Activated CD4-positive, alpha-beta T cell treated with anti-CD3 and anti-CD28 coated beads, Interleukin-2, amount 50 U/mL, for 48 hours (primary cell): ENCODE data around the gene FIBCD1.
A peak's percentile ranks its signal among the peaks of the same experiment; 100 is the strongest.

Experiments used
- DNase-seq, 2 experiments: peaks; one replicate each; pipeline ENCODE4 v3.0.0-alpha.2; 2020

FIBCD1 gene

GRCh38 chr9:130938652-130939404 is at the start of gene FIBCD1:
Gene FIBCD1 (minus strand): TSS chr9:130939247. CDS start chr9:130938607, 640 bp downstream.
- DNase-seq = peak; percentile 30 to 38

GRCh38 chr9:130988400-130988747 is 49.3 kb upstream of the FIBCD1 start:
- DNase-seq = no peak

GRCh38 chr9:130987738-130988399 is 48.8 kb upstream of the FIBCD1 start:
- DNase-seq = no peak

GRCh38 chr9:130987054-130987453 is 48.0 kb upstream of the FIBCD1 start:
- DNase-seq = no peak

- DNase-seq = no peak
These were observed 47.4 kb upstream of the FIBCD1 start for GRCh38 chr9:130986356-130986965.

- no peak for DNase-seq
These were observed 46.6 kb upstream of the FIBCD1 start for GRCh38 chr9:130985606-130986162.

GRCh38 chr9:130985029-130985428 is 46.0 kb upstream of the FIBCD1 start:
- DNase-seq = no peak

- DNase-seq = no peak
These were observed 45.5 kb upstream of the FIBCD1 start for GRCh38 chr9:130984521-130984920.

- no peak for DNase-seq
These were observed 44.9 kb upstream of the FIBCD1 start for GRCh38 chr9:130983970-130984369.

GRCh38 chr9:130983359-130983670 is 44.3 kb upstream of the FIBCD1 start:
- no peak for DNase-seq

GRCh38 chr9:130982636-130983358 is 43.8 kb upstream of the FIBCD1 start:
- no peak for DNase-seq

- DNase-seq = no peak
These were observed 42.7 kb upstream of the FIBCD1 start for GRCh38 chr9:130981756-130982137.

GRCh38 chr9:130981002-130981755 is 42.1 kb upstream of the FIBCD1 start:
- DNase-seq = no peak

GRCh38 chr9:130980526-130980925 is 41.5 kb upstream of the FIBCD1 start:
- no peak for DNase-seq

GRCh38 chr9:130979591-130980385 is 40.7 kb upstream of the FIBCD1 start:
- DNase-seq = no peak

GRCh38 chr9:130977811-130978221 is 38.8 kb upstream of the FIBCD1 start:
- no peak for DNase-seq

- DNase-seq = no peak
These were observed 37.1 kb upstream of the FIBCD1 start for GRCh38 chr9:130975932-130976841.

- no peak for DNase-seq
These were observed 36.1 kb upstream of the FIBCD1 start for GRCh38 chr9:130975156-130975555.

- no peak for DNase-seq
These were observed 35.6 kb upstream of the FIBCD1 start for GRCh38 chr9:130974697-130975096.

- DNase-seq = no peak
These were observed 34.7 kb upstream of the FIBCD1 start for GRCh38 chr9:130973686-130974281.
